Endometrial microvascular endothelial cells (primary cell): ENCODE data around the gene SSC5D. TPM values are rescaled to one million over a fixed set of nuclear protein-coding genes. Genes with fewer than 3 reads are reported as not detected.

Experiments
- in situ Hi-C: cut with HindIII; loops from 2 replicates; pipeline ENCODE4 v1.10.0; 2017; ENCODE audit warnings: low sequenced_read_pairs, low pct_unique_long_range_greater_than_20kb; ENCODE audit errors: inconsistent ontology term
- total RNA-seq: library from RNA; depleted of rRNA; stranded (reverse); fragments of >200 nt; gene quantifications from one replicate; pipeline ENCODE4 v1.2.3, GENCODE V29; 2015; ENCODE audit errors: inconsistent ontology term

SSC5D gene
- total RNA-seq, 1 donor from 2014 or later: 1.1 TPM

- in situ Hi-C loops: no loop called here
Measured at GRCh38 chr19:55467236-55468053, 20.8 kb upstream of the SSC5D start.

DNA sequence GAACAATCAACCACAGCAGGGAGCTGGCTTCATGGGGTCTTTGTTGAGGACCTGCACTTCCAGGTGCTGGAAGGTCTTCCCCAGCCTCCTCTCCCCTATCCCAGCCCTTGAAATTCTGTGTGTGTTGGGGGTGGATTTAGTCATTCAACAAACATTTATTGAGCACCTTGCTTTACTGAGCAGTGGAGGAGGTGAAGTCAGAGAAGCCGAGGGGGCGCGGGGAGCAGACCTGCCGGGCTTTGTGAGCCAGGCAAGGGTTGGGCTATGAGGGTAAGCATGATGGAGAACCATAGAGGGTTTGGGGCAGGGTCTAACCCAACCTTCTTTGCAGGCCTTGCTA lies 20.2 kb upstream of the SSC5D start:
- in situ Hi-C loops: no loop called here

DNA sequence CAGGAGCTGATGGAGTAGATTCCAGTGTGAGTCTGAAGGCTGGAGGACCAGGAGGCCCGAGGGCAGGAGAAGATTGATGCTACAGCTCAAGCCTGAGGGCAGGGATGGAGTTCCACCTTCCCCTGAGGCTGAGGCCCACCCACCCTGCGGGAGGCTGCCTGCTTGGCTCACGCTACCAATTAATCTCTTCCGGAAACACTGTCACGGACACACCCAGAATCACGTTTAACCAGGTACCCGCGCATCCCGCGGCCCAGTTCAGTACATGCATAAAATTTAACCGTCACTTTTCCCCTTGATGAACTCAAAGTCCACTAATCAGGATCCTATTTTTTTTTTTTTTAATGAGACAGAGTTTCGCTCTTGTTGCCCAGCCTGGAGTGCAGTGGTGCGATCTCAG lies 17.0 kb upstream of the SSC5D start:
- in situ Hi-C loops: no loop called here

DNA sequence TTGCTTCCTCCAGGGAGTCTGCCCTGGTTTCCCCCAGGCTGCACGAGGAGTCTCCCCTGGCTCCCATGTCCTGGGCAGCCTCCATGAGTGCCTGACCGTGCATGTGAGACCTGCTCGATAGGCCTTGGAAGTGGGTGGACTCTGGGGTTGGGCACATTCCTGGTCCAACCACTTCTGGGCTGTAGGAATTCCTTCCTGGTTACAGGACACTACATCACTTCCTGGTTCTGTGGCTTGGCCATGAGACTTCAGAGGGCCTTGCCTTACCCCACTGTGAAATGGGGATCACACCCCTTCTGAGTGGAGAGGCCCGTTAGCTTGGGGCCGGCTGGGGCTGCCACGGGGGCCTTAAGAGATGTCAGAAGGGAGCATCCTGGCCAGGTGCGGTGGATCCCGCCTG lies 15.8 kb upstream of the SSC5D start:
- in situ Hi-C loops: no loop called here

GRCh38 chr19:55473225-55474012 lies 14.8 kb upstream of the SSC5D start:
- in situ Hi-C loops: no loop called here

DNA sequence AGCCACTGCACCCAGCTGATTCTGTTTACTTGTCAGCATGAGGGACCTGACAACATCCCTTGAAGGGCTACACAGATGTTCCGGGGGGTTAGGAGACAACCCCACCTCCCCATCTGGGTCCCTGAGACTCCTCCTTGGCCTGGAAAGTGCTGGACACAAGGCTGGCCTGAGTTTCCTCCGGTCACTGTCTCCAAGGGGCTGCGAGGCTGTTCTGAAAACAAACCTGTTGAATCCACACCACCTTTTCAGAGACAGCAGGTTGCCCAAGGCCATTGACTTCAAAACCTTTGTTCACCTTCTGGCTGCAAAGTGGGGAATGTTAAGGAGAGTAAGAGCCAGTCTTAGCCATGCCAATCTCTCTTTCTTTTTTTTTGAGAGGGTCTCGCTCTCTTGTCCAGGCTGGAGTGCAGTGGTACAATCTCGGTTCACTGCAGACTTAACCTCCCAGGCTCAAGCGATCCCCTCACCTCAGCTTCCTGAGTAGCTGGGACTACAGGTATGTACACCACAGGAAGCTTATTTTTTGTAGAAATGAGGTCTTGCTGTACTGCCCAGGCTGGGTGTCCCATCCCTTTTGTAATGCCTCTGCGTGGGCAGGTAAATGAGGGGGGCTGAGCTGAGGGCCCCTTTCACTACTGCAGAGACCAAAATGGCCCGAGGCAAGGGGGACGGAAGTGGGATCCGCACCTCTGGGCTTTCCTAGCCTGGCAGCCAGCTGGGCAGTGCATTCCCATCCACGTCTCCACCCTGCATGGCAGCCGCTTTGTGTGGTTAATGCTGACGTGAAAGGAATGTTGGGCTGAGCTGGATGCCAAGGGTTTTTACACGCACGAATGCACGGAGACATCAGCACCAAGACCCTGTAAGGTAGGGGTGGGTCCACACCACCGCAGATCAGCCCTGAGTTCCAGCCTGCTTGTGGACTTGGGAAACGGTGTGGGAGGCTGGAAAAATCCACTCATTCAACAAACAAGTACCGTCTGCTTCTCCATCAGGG lies 13.7 kb upstream of the SSC5D start:
- in situ Hi-C loops: no loop called here

- in situ Hi-C loops: no loop called here
Measured at GRCh38 chr19:55476100-55476775, 12.0 kb upstream of the SSC5D start, which contains the start of gene ZNF628. ZNF628 (plus strand) TSS chr19:55476617; CDS start chr19:55479911, 3,294 bp downstream.

GRCh38 chr19:55477905-55478304 lies 10.3 kb upstream of the SSC5D start:
- in situ Hi-C loops: no loop called here

DNA sequence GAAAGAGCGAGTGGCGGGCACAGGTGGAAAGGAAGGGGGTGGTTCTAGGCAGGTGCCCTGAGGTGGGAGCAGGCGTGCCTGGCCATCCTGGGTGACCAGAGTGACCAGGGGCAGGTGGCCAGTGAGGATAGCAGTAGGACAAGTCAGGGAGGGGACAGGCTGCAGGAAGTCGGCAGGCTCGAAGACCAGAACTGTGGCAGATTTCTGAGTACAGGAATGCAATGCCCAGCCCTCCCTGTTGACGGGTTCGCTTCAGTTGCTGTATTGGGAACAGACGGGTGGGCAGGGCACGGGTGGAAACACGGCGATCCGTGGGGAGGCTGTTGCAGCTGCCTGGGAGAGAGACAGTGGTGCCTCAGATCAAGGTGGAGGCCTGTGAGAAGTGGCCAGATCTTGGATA lies 9.9 kb upstream of the SSC5D start:
- in situ Hi-C loops: no loop called here

GRCh38 chr19:55479045-55479444 lies 9.2 kb upstream of the SSC5D start:
- in situ Hi-C loops: no loop called here

DNA sequence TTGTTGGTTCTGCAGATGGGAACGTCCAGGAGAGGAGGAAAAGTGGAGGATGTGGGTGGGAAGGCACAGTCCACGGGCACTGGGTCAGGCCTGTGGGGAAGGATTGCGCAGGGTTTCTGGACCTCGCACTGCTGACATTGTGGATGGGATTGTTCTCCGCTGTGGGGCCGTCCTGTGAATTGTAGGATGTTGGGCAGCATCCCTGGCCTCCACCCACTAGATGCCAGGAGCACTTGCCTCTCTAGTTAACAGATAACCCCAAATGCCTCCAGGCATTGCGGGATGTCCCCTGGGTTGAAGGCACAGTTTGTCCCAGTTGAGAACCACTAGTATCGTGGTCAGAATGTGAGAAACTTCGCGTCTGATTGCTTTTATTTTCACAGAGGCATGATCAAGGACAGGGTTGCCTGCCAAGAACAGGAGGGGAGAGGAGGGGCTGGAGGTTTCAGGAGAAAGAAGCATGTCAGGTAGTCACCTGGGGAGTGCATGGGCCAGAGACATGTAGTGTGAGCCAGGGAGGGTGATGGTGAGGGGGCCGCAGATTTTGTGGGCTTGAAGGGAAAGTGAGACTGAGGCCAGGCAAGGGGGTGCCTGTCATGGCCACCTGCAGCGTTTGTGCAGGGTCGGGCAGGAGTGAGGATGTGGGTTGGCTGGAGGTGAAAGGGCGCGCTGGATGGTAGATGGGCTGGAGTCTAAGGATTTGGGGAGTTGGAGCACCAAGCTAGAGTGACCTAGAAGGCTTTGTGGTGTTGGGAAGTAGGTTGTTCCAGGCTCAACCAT lies 8.6 kb upstream of the SSC5D start:
- in situ Hi-C loops: no loop called here

DNA sequence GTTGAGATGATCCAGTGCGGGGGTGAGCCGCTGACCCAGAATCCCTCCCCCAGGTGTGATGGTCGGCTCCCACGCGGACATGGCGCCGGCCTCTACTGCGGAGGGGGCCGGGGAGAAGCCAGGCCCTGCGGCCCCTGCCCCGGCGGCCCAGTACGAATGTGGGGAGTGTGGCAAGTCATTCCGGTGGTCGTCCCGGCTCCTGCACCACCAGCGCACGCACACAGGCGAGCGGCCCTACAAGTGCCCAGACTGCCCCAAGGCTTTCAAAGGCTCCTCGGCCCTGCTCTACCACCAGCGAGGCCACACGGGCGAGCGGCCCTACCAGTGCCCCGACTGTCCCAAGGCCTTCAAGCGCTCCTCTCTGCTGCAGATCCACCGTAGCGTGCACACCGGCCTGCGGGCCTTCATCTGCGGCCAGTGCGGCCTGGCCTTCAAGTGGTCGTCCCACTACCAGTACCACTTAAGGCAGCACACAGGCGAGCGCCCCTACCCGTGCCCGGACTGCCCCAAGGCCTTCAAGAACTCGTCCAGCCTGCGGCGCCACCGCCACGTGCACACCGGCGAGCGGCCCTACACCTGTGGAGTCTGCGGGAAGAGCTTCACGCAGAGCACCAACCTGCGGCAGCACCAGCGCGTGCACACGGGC lies 7.0 kb upstream of the SSC5D start:
- in situ Hi-C loops: no loop called here

- in situ Hi-C loops: no loop called here
Measured at GRCh38 chr19:55481794-55482155, 6.5 kb upstream of the SSC5D start.

DNA sequence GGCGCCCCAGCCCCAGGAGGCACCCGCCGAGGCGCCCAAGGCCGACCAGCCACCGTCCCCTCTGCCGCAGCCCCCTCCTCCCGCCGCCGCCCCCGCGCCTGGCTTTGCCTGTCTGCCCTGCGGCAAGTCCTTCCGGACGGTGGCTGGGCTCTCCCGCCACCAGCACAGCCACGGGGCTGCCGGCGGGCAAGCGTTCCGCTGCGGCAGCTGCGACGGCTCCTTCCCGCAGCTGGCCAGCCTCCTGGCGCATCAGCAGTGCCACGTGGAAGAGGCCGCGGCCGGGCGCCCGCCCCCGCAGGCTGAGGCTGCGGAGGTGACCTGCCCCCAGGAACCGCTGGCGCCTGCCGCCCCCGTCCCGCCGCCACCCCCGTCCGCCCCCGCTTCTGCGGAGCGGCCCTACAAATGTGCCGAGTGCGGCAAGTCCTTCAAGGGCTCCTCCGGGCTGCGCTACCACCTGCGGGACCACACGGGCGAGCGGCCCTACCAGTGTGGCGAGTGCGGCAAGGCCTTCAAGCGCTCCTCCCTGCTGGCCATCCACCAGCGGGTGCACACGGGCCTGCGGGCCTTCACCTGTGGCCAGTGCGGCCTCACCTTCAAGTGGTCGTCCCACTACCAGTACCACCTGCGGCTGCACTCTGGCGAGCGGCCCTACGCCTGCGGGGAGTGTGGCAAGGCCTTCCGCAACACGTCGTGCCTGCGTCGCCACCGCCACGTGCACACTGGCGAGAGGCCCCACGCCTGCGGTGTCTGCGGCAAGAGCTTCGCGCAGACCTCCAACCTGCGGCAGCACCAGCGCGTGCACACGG lies 5.9 kb upstream of the SSC5D start:
- in situ Hi-C loops: no loop called here

DNA sequence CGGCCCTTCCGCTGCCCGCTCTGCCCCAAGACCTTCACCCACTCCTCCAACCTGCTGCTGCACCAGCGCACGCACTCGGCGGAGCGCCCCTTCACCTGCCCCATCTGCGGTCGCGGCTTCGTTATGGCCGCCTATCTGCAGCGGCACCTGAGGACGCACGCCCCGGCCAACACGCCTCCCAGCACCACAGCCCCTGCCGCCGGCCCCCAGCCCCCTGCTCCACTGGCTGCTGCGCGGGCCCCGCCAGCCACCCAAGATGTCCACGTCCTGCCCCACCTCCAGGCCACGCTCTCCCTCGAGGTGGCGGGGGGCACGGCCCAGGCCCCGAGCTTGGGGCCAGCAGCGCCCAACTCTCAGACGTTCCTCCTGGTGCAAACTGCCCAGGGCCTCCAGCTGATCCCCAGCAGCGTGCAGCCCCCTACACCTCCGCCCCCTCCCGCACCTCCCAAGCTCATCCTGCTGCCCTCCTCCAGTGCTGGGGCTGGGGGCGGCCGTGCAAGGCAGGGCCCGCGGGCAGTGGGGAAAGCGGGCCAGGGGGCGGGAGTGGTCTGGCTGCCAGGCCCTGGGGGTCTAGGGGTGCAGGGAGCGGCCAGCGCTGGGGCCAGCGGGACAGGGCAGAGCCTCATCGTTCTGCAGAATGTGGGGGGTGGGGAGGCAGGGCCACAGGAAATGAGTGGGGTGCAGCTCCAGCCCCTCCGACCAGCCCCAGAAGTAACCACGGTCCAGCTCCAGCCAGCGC lies 5.1 kb upstream of the SSC5D start:
- in situ Hi-C loops: no loop called here
